GM18519 (cell line): Measurements from ENCODE around the gene ISOC1.

Experiments
- ATAC-seq: cut with Tn5 transposase; IDR thresholded peaks from one replicate; pipeline ENCODE4 v1.9.1; 2021; ENCODE audit warnings: mild to moderate bottlenecking, moderate library complexity; ENCODE audit not compliant: unreplicated experiment, low FRiP score

ISOC1 gene

DNA sequence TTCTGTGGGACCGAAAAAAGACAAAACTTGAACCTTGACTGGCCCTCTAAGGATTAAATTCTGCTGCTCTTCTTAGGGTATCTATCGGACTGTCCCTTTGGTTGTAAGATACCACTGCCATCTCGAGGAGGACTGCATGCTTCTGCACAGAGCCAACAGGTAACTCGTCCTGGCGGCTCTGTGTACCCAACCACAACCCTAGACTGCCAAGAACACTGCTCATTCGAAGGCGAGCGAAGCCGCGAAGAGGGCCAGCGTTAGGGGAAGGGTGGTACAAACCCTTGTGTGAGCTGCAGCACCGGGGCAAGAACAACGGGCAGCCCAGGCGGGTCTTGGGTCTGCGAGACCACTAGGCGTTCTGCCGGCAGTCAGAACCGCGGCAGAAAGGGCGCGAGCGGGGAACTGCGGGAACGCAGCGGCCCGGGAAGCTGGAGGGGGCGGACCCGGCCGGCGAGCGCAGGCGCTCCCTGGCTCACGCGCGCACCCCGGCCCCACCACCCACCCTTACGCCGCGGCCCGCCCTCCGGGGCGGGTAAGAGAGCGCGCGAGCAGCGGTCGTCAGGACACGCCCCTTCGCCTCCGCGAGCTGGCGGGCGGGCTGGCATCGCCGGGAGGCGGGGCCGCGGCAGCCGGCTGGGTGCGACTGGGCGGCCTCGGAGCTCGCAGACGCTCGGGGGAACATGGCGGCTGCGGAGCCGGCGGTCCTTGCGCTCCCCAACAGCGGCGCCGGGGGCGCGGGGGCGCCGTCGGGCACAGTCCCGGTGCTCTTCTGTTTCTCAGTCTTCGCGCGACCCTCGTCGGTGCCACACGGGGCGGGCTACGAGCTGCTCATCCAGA is at the start of gene ISOC1:
Gene ISOC1, plus strand, starts transcription at position 663 of the 837 bp plus-strand sequence. Its CDS starts 18 bp downstream, at position 681.
- peak; percentile 92 for ATAC-seq

DNA sequence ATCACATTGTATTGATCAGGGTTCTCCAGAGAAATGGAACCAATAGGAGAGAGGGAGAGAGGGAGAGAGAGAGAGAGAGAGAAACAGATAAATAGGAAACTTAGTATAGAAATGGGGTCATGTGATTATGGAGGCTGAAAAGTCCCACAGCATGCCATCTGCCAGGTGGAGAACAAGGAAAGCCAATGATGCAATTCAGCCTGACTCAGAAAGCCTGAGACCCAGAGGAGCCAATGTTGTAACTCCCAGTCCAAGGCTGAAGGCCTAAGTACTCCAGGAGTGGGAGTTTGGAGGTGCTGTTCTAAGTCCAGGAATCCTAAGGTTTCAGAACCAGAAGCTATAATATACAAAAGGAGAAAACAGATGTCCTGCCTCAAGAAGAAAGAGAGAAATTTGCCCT is 48.4 kb upstream of the ISOC1 start:
- ATAC-seq: no peak

DNA sequence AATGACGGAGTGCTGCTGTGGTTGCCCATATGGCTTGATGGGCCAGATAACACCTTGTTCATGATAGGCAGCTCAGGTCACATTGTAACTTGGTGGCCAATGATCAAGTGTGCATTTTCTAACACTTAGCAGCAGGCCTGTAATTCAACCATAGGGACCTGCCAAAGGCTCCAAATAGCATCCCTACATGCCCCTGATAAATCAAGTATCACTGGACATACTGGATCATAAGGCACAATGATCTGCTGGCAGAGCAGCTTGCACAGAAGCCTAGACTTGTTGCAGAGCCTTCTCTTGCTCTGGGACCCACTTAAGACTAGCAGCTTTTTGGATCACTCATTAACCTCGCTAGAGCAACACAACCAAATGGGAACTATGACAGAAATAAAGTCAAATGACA is 46.0 kb upstream of the ISOC1 start:
- ATAC-seq: no peak

- no peak for ATAC-seq
Measured at GRCh38 chr5:129049126-129049799, 45.3 kb upstream of the ISOC1 start.

DNA sequence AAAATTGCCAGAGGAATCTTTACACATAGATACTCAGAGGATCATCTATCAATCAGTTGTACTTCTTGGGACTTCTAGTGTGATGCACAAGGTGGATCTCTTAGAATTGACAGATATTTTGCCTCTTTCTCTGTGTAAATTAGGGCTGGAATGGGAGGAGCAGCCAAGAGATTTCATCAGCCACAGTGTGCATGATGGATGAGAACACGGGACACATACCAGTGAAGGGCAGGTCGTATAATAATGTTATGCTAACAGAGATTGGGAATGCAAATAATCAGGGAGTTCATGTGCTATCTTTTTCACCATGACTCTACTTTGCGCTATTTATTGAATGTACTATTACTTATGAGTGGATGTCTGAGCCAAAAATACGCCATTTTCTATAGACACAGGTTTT is 43.3 kb upstream of the ISOC1 start:
- ATAC-seq: no peak

DNA sequence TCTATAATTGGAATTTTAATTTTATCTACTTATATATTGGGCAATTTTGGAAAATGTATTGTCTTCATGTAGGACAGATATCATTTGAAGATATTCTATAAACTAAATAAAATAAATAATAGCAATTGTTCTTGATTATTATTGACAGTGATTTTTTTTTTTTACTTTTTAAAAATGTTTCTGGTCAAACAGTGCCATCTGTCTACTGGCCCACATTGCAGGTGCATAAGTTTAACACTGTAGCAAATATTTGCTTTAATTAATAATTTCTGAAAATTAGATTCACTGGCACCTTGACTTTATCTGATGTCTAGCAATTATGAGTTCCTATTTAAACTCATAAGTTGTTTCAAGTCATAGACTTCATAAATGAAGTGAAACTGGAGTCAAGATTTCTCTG is 41.1 kb upstream of the ISOC1 start:
- ATAC-seq: no peak

DNA sequence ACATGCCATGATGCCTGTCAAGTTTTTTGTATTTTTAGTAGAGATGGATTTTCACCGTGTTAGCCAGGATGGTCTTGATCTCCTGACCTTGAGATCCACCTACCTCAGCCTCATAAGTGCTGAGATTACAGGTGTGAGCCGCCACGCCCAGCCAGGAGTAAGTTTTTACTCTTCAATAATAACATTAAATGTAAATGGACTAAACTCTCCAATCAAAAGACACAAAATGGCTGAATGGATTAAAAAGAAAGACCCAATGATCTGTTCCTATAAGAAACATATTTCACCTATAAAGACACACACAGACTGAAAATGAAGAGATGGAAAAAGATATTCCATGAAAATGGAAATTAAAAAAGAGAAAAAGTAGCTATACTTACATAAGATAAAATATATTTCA is 37.2 kb upstream of the ISOC1 start:
- no peak for ATAC-seq

DNA sequence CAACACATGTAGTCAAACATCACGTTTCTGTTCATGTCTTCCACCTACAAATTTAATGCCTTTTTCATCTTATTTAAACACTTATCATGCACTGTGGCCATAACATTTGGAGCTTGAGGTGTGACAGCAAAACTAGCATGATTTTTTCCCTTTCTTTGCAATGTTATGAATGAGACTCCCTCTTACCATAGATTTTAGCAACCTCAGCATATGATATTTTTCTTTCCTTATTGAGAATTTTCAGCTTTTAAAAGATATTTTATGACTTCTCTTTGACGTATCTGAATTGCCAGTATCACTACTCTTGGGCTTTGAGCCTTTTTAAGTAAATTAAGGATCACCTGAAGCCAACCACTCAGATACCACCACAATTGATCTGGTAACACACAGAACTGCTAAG is 32.7 kb upstream of the ISOC1 start:
- ATAC-seq: no peak

- ATAC-seq: no peak
Measured at GRCh38 chr5:129063483-129064113, 31.0 kb upstream of the ISOC1 start.

DNA sequence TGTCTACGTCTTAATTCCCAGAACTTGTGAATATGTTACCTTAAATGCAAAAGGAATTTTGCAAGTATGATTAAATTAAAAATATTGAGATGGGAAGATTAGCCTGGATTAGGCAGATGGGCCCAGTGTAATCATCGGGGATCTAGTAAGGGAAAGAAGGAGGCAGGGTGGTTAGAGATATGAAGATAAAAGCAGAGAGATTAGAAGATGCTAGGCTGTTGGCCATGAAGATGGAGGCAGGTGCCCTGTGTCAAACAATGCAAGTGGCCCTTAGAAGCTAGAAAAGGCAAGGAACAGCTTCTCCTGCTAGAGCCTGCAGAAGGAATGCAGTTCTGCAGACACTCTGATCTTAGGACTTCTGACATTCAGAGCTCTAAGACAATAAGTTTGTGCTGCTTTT is 28.8 kb upstream of the ISOC1 start:
- no peak for ATAC-seq

GRCh38 chr5:129067745-129068144 is 26.8 kb upstream of the ISOC1 start:
- no peak for ATAC-seq

GRCh38 chr5:129069292-129069691 is 25.3 kb upstream of the ISOC1 start:
- ATAC-seq: no peak

DNA sequence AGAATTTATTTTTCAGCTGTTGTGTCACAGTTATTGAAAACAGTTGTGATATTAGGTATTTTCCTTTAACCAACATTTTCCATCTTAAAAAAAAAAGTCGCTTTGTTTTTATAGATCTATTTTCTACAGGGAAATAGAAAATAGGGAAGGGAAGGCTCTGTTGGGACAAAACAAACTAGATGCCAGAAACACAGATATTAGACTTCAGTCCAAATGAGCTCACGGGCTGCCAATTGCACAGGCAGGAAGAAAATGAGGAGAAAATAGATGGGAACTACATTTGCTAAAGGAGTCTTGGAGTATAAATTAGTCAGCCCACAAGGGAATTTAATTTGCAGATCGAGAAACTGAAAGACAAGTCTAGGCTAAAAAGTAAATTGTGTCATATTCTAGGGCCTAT is 21.4 kb upstream of the ISOC1 start:
- ATAC-seq: no peak

GRCh38 chr5:129074903-129075302 is 19.6 kb upstream of the ISOC1 start:
- ATAC-seq: no peak

DNA sequence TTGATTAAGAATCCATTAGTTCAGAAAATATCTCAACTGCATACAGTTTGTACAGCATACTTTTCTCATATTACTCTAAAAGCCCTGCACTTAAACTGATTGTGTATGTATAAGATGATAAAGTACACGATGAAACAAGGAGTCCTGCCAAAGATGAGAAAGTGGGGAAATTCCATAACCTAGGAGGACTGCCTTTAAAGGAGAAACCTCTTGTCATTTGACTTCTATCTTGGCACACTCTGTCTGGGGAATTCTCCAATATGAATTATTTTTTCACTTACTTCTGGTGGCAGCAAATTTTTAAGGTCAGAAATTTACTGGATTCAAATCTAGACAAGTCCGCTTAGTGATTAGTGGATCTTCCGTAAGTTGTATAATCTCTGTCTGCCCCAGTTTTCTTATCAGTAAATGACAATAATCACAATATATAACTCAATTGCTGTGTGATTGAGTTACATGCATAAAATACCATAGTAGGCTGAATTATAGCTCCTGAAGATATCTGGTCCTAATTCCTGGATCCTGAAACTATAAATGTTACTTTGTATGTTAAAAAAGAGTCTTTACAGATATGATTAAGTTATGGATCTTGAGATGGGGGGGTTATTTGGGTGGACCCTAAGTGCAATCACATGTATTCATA is 17.0 kb upstream of the ISOC1 start:
- ATAC-seq: no peak

DNA sequence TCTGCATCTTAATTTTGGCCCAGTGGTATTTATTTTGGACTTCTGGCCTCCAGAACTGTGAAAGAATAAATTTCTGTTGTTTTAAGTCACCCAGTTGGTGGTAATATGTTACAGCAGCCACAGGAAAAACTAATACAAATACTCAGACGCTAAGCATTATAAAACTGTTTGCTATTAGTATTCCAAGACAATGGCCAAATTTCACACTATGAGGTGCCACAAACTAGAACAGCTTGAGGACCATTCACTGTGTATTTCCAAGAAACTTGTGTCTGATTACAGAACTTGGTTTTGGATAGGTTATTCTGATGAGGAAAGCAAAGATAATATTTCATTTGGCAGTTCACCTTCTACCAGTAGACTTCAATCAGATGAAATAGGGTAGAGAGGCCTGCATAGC is 16.3 kb upstream of the ISOC1 start:
- no peak for ATAC-seq

- no peak for ATAC-seq
Measured at GRCh38 chr5:129078660-129079059, 15.9 kb upstream of the ISOC1 start.

DNA sequence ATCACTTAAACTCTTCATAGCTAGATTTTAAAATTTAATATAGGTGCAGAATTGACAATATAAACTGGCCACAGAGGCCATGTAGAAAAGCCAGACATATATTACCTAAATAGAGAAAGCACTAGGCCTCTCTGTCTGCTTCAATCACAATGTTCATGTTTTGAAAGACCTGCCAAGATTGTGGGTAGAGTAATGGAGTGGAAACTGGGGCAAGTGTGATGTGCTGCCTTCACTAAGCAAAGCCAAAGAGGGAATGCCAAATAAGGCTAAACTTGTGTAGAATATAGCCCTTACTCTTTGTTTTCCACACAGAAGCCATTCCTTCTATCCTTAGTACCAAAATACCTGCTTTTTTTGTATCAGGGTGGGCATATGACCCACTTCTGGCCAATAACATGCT is 15.1 kb upstream of the ISOC1 start:
- ATAC-seq: no peak

GRCh38 chr5:129080766-129081165 is 13.8 kb upstream of the ISOC1 start:
- no peak for ATAC-seq

DNA sequence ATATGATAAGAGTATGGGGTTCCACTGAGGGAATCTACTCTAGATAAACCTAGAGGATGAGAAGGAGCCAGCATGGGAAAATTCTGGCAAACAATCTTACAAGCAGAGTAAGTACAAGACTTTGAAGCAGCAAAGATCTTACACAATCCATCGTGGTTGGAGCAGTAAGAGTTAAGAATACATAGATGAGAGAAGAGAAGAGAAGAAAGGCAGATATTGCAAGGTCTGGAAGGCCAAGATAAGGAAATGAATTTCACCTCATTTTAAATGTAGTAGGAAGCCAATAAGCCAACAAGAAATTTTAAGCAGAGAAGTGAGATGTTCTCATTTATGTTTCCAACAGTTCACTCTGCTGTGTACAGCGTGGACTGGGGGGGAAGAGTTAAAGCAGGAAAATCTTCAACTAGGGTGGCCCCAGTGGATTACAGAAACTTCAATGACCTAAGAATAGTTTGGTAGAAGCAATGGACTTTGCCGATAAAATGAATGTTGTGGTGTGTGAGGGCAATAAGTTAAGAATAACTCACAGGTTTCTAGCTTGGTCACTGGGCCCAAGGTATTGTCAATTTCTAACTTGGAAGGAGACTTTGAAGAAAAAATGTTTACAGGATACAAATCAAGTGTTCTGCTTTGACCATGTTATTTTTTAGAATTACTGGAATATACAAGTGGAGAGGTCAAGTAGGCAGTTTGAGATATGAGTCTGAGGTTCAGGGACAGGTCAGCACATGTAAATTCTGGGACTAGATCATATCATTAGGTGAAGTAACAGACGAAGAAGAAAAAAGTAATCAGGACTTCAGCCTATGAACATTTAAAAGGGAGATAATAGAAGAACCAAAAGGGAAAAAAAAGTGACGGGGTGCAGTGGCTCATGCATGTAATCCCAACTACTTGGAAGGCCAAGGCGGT is 12.1 kb upstream of the ISOC1 start:
- ATAC-seq: no peak
